HEK293T (cell line): Measurements from ENCODE around the gene TCF25.

Experiments used
- CTCF ChIA-PET: fragments of 350-600 bp; formaldehyde crosslinking; extraction: SDS; loops from one replicate; lab custom pipeline; 2021; ENCODE audit warnings: antibody characterized with exemption, inconsistent platforms; lab: Yijun Ruan, JAX
- POLR2A ChIA-PET: fragments of 350-600 bp; formaldehyde crosslinking; extraction: SDS; loops from one replicate; lab custom pipeline; 2020; ENCODE audit warnings: antibody characterized with exemption, inconsistent platforms; lab: Yijun Ruan, JAX
- DNase-seq: peaks from one replicate; pipeline ENCODE4 v3.0.0; 2012; ENCODE audit warnings: mixed read lengths; ENCODE audit errors: extremely low spot score
- ARNT ChIP-seq: fragments of 450-650 bp; IDR thresholded peaks from 2 replicates; pipeline ENCODE4 v1.6.1; 2017; ENCODE audit warnings: mild to moderate bottlenecking
- BHLHE40 ChIP-seq: fragments of 450-650 bp; IDR thresholded peaks from 2 replicates; pipeline ENCODE4 v1.6.1; 2016; ENCODE audit warnings: mild to moderate bottlenecking, moderate library complexity, borderline replicate concordance
- CTBP1 ChIP-seq: fragments of 450-650 bp; IDR thresholded peaks from 2 replicates; pipeline ENCODE4 v1.6.1; 2016; ENCODE audit warnings: borderline replicate concordance
- ELF4 ChIP-seq: fragments of 450-650 bp; IDR thresholded peaks from 2 replicates; pipeline ENCODE4 v1.6.1; 2017; ENCODE audit warnings: antibody characterized with exemption
- FOXA1 ChIP-seq: fragments of 450-650 bp; IDR thresholded peaks from 2 replicates; pipeline ENCODE4 v1.6.1; 2016; ENCODE audit warnings: mild to moderate bottlenecking
- FOXK2 ChIP-seq: fragments of 450-650 bp; IDR thresholded peaks from 2 replicates; pipeline ENCODE4 v1.6.1; 2016; ENCODE audit warnings: mild to moderate bottlenecking
- FOXM1 ChIP-seq: fragments of 450-650 bp; IDR thresholded peaks from 2 replicates; pipeline ENCODE4 v1.6.1; 2017; ENCODE audit warnings: mild to moderate bottlenecking, borderline replicate concordance
- HDGF ChIP-seq: fragments of 450-650 bp; IDR thresholded peaks from 2 replicates; pipeline ENCODE4 v1.6.1; 2017; ENCODE audit warnings: antibody characterized with exemption, borderline replicate concordance
- L3MBTL2 ChIP-seq: fragments of 450-650 bp; conservative IDR thresholded peaks from 2 replicates; pipeline ENCODE4 v1.6.1; 2016; ENCODE audit warnings: mild to moderate bottlenecking
- LEF1 ChIP-seq: fragments of 450-650 bp; IDR thresholded peaks from 2 replicates; pipeline ENCODE4 v1.6.1; 2017; ENCODE audit warnings: mild to moderate bottlenecking, borderline replicate concordance
- NFRKB ChIP-seq: fragments of 450-650 bp; IDR thresholded peaks from 2 replicates; pipeline ENCODE4 v1.6.1; 2016; ENCODE audit warnings: mild to moderate bottlenecking, moderate library complexity
- PKNOX1 ChIP-seq: fragments of 450-650 bp; IDR thresholded peaks from 2 replicates; pipeline ENCODE4 v1.6.1; 2016
- SP1 ChIP-seq: fragments of 450-650 bp; IDR thresholded peaks from 2 replicates; pipeline ENCODE4 v1.6.1; 2017
- SUZ12 ChIP-seq: fragments of 450-650 bp; IDR thresholded peaks from 2 replicates; pipeline ENCODE4 v1.6.1; 2016; ENCODE audit warnings: mild to moderate bottlenecking
- TARDBP ChIP-seq: fragments of 450-650 bp; IDR thresholded peaks from 2 replicates; pipeline ENCODE4 v1.6.1; 2016
- ZNF384 ChIP-seq: fragments of 450-650 bp; IDR thresholded peaks from 2 replicates; pipeline ENCODE4 v1.6.1; 2016

The TCF25 gene

GRCh38 chr16:89936981-89937380, 63.6 kb downstream of the TCF25 start:
- ChIA-PET CTCF (no interaction called here), POLR2A (no interaction called here)
- DNase-seq = no peak
- no peak for TF ChIP-seq FOXK2

GRCh38 chr16:89938175-89938885, 64.9 kb downstream of the TCF25 start:
- TF ChIP-seq L3MBTL2 (no peak), SP1 (no peak), NFRKB (no peak), TARDBP (no peak), FOXA1 (no peak), SUZ12 (no peak), FOXM1 (no peak), HDGF (no peak), BHLHE40 (no peak), ZNF384 (no peak), CTBP1 (no peak), LEF1 (no peak), ELF4 (no peak), PKNOX1 (no peak), FOXK2 (no peak)
- no peak for DNase-seq
- CTCF ChIA-PET = no interaction called here
- POLR2A ChIA-PET = no interaction called here

- no peak for TF ChIP-seq ELF4
- TF ChIP-seq BHLHE40 = no peak
- no peak for TF ChIP-seq ARNT
- TF ChIP-seq NFRKB = no peak
- TF ChIP-seq L3MBTL2 = no peak
- TF ChIP-seq HDGF = no peak
- TF ChIP-seq PKNOX1 = no peak
- TF ChIP-seq SUZ12 = no peak
- no peak for TF ChIP-seq CTBP1
- no peak for TF ChIP-seq TARDBP
- TF ChIP-seq SP1 = no peak
- TF ChIP-seq ZNF384 = no peak
- TF ChIP-seq FOXA1 = no peak
- no peak for TF ChIP-seq FOXK2
- no peak for TF ChIP-seq FOXM1
- no peak for TF ChIP-seq LEF1
- CTCF ChIA-PET = interaction anchor here (0.7 kb wide), 1 partner anchor 60 kb away, joined by 5 read pairs; no protein-coding TSS in a partner anchor
- no peak for DNase-seq
- POLR2A ChIA-PET = no interaction called here
These were observed 71.4 kb downstream of the TCF25 start for GRCh38 chr16:89944773-89945172.

GRCh38 chr16:89945654-89946053, 72.3 kb downstream of the TCF25 start:
- TF ChIP-seq HDGF = no peak
- no peak for TF ChIP-seq PKNOX1
- no peak for TF ChIP-seq TARDBP
- TF ChIP-seq BHLHE40 = no peak
- no peak for TF ChIP-seq FOXK2
- TF ChIP-seq NFRKB = no peak
- TF ChIP-seq ELF4 = no peak
- TF ChIP-seq FOXM1 = no peak
- TF ChIP-seq ZNF384 = no peak
- TF ChIP-seq FOXA1 = no peak
- no peak for TF ChIP-seq LEF1
- no peak for DNase-seq
- POLR2A ChIA-PET = no interaction called here
- CTCF ChIA-PET = no interaction called here

GRCh38 chr16:89946515-89946914, 73.1 kb downstream of the TCF25 start:
- POLR2A ChIA-PET = no interaction called here

GRCh38 chr16:89949121-89949742, 75.8 kb downstream of the TCF25 start:
- DNase-seq = no peak
- CTCF ChIA-PET = no interaction called here
- POLR2A ChIA-PET = interaction anchor here (0.8 to 1.7 kb wide), 3 partner anchors 11 to 24 kb away, joined by 3 read pairs; no protein-coding TSS in a partner anchor
- TF ChIP-seq L3MBTL2 (no peak), ZNF384 (no peak), BHLHE40 (no peak)

More at GRCh38 chr16:89946515-89946914, 73.1 kb downstream of the TCF25 start:
- TF ChIP-seq SUZ12 (no peak), FOXM1 (no peak), ARNT (no peak), NFRKB (no peak), SP1 (no peak), FOXK2 (no peak), ZNF384 (no peak)
- CTCF ChIA-PET = no interaction called here
- no peak for DNase-seq
